IMR-90 (cell line): Measurements from ENCODE around the gene TLR3. TPM values are rescaled to one million over a fixed set of nuclear protein-coding genes. Genes with fewer than 3 reads are reported as not detected.

Source experiments
- ATAC-seq: fragments of 200-7000 bp; cut with Tn5 transposase; 2 replicates; pipeline ENCODE4 v1.9.1; 2020; ENCODE audit warnings: low read depth, mild to moderate bottlenecking, moderate library complexity
- BruUV-seq: library from RNA; stranded (reverse); fragments of 400-500 nt; replicated peaks from 2 replicates; lab custom pipeline; 2021; lab: Mats Ljungman, UMichigan
- CTCF ChIA-PET: fragments of 300-600 bp; formaldehyde crosslinking; extraction: SDS; loops from one replicate; lab custom pipeline; 2021; ENCODE audit warnings: antibody characterized with exemption; lab: Yijun Ruan, JAX
- POLR2A ChIA-PET: fragments of 300-600 bp; sonication (Branson Sonifier 250); formaldehyde crosslinking; loops from one replicate; lab custom pipeline; 2022; ENCODE audit warnings: antibody characterized with exemption; ENCODE audit not compliant: unreplicated experiment; lab: Charles Lee
- DNase-seq: peaks from one replicate; pipeline ENCODE4 v3.0.0; 2013
- H2AFZ ChIP-seq: replicated peaks from 2 replicates; pipeline ENCODE3; 2013; ENCODE audit warnings: low read length, mild to moderate bottlenecking; ENCODE audit not compliant: poor library complexity
- H2AK5ac ChIP-seq: 2 replicates; pipeline ENCODE4 v1.6.1; 2013; ENCODE audit warnings: low read depth, low read length, inconsistent platforms
- H2AK9ac ChIP-seq: replicated peaks from 2 replicates; pipeline ENCODE3; 2013; ENCODE audit warnings: mild to moderate bottlenecking, low read depth, low read length, moderate library complexity; ENCODE audit not compliant: poor library complexity
- H2BK120ac ChIP-seq: 2 replicates; pipeline ENCODE4 v1.6.1; 2013; ENCODE audit warnings: low read depth, low read length, inconsistent platforms
- H2BK15ac ChIP-seq: 3 replicates; pipeline ENCODE4 v1.6.1; 2013; ENCODE audit warnings: low read depth, low read length, inconsistent platforms
- H2BK20ac ChIP-seq: 2 replicates; pipeline ENCODE4 v1.6.1; 2013; ENCODE audit warnings: low read depth, mild to moderate bottlenecking, inconsistent platforms, low read length, moderate library complexity
- H2BK5ac ChIP-seq: 2 replicates; pipeline ENCODE4 v1.6.1; 2013; ENCODE audit warnings: mild to moderate bottlenecking, low read depth, low read length, inconsistent platforms; ENCODE audit not compliant: poor library complexity, severe bottlenecking
- H3K14ac ChIP-seq: replicated peaks from 2 replicates; pipeline ENCODE4 v1.6.1; 2013; ENCODE audit warnings: low read depth, low read length, inconsistent platforms
- H3K18ac ChIP-seq: 2 replicates; pipeline ENCODE4 v1.6.1; 2013; ENCODE audit warnings: low read depth, low read length, control low read depth
- H3K23ac ChIP-seq: 2 replicates; pipeline ENCODE4 v1.6.1; 2013; ENCODE audit warnings: low read depth, low read length, inconsistent platforms
- H3K27ac ChIP-seq: 2 replicates; pipeline ENCODE4 v1.5.1; 2013; ENCODE audit warnings: mild to moderate bottlenecking, control low read depth, low read length; ENCODE audit not compliant: insufficient read depth
- H3K27me3 ChIP-seq: 2 replicates; pipeline ENCODE4 v1.6.1; 2013; ENCODE audit warnings: low read length; ENCODE audit not compliant: control insufficient read depth, insufficient read depth
- H3K36me3 ChIP-seq: 2 replicates; pipeline ENCODE4 v1.6.1; 2013; ENCODE audit warnings: low read length, mixed read lengths; ENCODE audit not compliant: control insufficient read depth, insufficient read depth
- H3K4ac ChIP-seq: 2 replicates; pipeline ENCODE4 v1.6.1; 2013; ENCODE audit warnings: low read depth, low read length, inconsistent platforms
- H3K4me1 ChIP-seq: 2 replicates; pipeline ENCODE4 v1.6.1; 2013; ENCODE audit warnings: low read length, mixed read lengths; ENCODE audit not compliant: control insufficient read depth, insufficient read depth
- H3K4me2 ChIP-seq: 2 replicates; pipeline ENCODE4 v1.6.1; 2013; ENCODE audit warnings: low read depth, mild to moderate bottlenecking, control low read depth, low read length, moderate library complexity
- H3K4me3 ChIP-seq: 2 replicates; pipeline ENCODE4 v1.5.1; 2013; ENCODE audit warnings: low read depth, mild to moderate bottlenecking, control low read depth, low read length, moderate library complexity; ENCODE audit not compliant: insufficient read depth
- H3K56ac ChIP-seq: 2 replicates; pipeline ENCODE4 v1.6.1; 2013; ENCODE audit warnings: low read length, inconsistent platforms; ENCODE audit not compliant: insufficient read depth; ENCODE audit errors: extremely low read depth
- H3K79me1 ChIP-seq, 2 experiments: 2 replicates each; pipeline ENCODE4 v1.6.1; 2013; ENCODE audit warnings: low read length in 2 of 2, inconsistent platforms in 1 of 2, low read depth in 1 of 2
- H3K9ac ChIP-seq: 2 replicates; pipeline ENCODE4 v1.6.1; 2013; ENCODE audit warnings: low read depth, low read length, control low read depth
- H3K9me1 ChIP-seq: 2 replicates; pipeline ENCODE4 v1.6.1; 2013; ENCODE audit warnings: low read length, inconsistent platforms; ENCODE audit not compliant: insufficient read depth
- H3K9me3 ChIP-seq: 2 replicates; pipeline ENCODE4 v1.6.1; 2013; ENCODE audit warnings: low read length; ENCODE audit not compliant: control insufficient read depth, insufficient read depth
- H4K20me1 ChIP-seq: 2 replicates; pipeline ENCODE4 v1.6.1; 2013; ENCODE audit warnings: low read length, inconsistent platforms; ENCODE audit not compliant: insufficient read depth
- H4K5ac ChIP-seq: 2 replicates; pipeline ENCODE4 v1.6.1; 2013; ENCODE audit warnings: mild to moderate bottlenecking, low read depth, low read length, control low read depth
- H4K8ac ChIP-seq, 2 experiments: 2 replicates each; pipeline ENCODE4 v1.6.1; 2013; ENCODE audit warnings: low read depth in 2 of 2, low read length in 2 of 2, control low read depth in 1 of 2, inconsistent platforms in 1 of 2
- H4K91ac ChIP-seq: 2 replicates; pipeline ENCODE4 v1.6.1; 2013; ENCODE audit warnings: low read depth, low read length, inconsistent platforms; ENCODE audit not compliant: insufficient read depth
- BHLHE40 ChIP-seq: fragments of 150-350 bp; IDR thresholded peaks from 2 replicates; pipeline ENCODE4 v1.6.1; 2016; ENCODE audit warnings: mild to moderate bottlenecking, low read depth, low read length
- CEBPB ChIP-seq: IDR thresholded peaks from 2 replicates; pipeline ENCODE4 v1.6.1; 2012; ENCODE audit warnings: low read depth, low read length, improper control_type of control experiment
- CHD1 ChIP-seq: IDR thresholded peaks from 2 replicates; pipeline ENCODE4 v1.6.1; 2012; ENCODE audit warnings: low read depth, low read length, improper control_type of control experiment
- FOS ChIP-seq: fragments of 150-350 bp; IDR thresholded peaks from 2 replicates; pipeline ENCODE4 v1.6.1; 2016; ENCODE audit warnings: low read depth, low read length
- MAFK ChIP-seq: IDR thresholded peaks from 2 replicates; pipeline ENCODE4 v1.6.1; 2012; ENCODE audit warnings: low read depth, low read length, improper control_type of control experiment
- MAZ ChIP-seq: IDR thresholded peaks from 2 replicates; pipeline ENCODE4 v1.6.1; 2012; ENCODE audit warnings: low read depth, mild to moderate bottlenecking, low read length, improper control_type of control experiment, moderate library complexity, borderline replicate concordance
- MXI1 ChIP-seq: IDR thresholded peaks from 2 replicates; pipeline ENCODE4 v1.6.1; 2012; ENCODE audit warnings: low read depth, mild to moderate bottlenecking, low read length, moderate library complexity, borderline replicate concordance
- NFE2L2 ChIP-seq: fragments of 150-350 bp; IDR thresholded peaks from 2 replicates; pipeline ENCODE4 v1.6.1; 2016; ENCODE audit warnings: low read depth, mild to moderate bottlenecking, low read length
- POLR2A ChIP-seq: IDR thresholded peaks from 2 replicates; pipeline ENCODE4 v1.6.1; 2012; ENCODE audit warnings: mild to moderate bottlenecking, low read depth, low read length
- RAD21 ChIP-seq: IDR thresholded peaks from 2 replicates; pipeline ENCODE4 v1.6.1; 2012; ENCODE audit warnings: low read length, improper control_type of control experiment
- RCOR1 ChIP-seq: IDR thresholded peaks from 2 replicates; pipeline ENCODE4 v1.6.1; 2012; ENCODE audit warnings: mild to moderate bottlenecking, low read length, improper control_type of control experiment; ENCODE audit not compliant: insufficient replicate concordance
- RFX5 ChIP-seq: IDR thresholded peaks from 2 replicates; pipeline ENCODE4 v1.8.0; 2012; ENCODE audit warnings: low read depth, mild to moderate bottlenecking, low read length, moderate library complexity
- SMC3 ChIP-seq: fragments of 150-350 bp; IDR thresholded peaks from 2 replicates; pipeline ENCODE4 v1.6.1; 2016; ENCODE audit warnings: low read depth, mild to moderate bottlenecking, antibody characterized with exemption, low read length, moderate library complexity
- WGBS, 2 experiments: methylation state at CpG; one replicate each; pipeline versions ENCODE4 v1.1.5 to v1.1.7; 2013; ENCODE audit warnings: missing lambda C conversion rate in 2 of 2; ENCODE audit not compliant: insufficient read length in 1 of 2; ENCODE audit errors: extremely low coverage in 2 of 2; 5-methylcytosine and 5-hydroxymethylcytosine counted together
- dilution Hi-C: fragments of 300-500 bp; cut with HindIII; formaldehyde crosslinking; loops from one replicate; pipeline ENCODE4 v1.14.3; 2018; ENCODE audit warnings: low sequenced_read_pairs; ENCODE audit not compliant: unreplicated experiment
- in situ Hi-C: fragments of 300-500 bp; cut with MboI; formaldehyde crosslinking; loops from 3 replicates; pipeline ENCODE4 v1.14.3; 2019; ENCODE audit warnings: low sequenced_read_pairs, inconsistent platforms, mixed read lengths
- intact Hi-C: fragments of 100-400 bp; cut with micrococcal nuclease; formaldehyde crosslinking; loops from 2 replicates; pipeline ENCODE4 v1.10.0; 2022
- polyA plus RNA-seq, 3 experiments: library from polyadenylated mRNA; depleted of rRNA; stranded (reverse); fragments of >200 nt; gene quantifications; 2 replicates each; pipeline ENCODE4 v1.2.3, GENCODE V29; 2012; ENCODE audit warnings: low replicate concordance in 1 of 3
- total RNA-seq: library from RNA; depleted of rRNA; stranded (reverse); fragments of >200 nt; gene quantifications from 2 replicates; pipeline ENCODE4 v1.2.3, GENCODE V29; 2012
- TF ChIP-seq, protein P1 (sequence below): fragments of 150-350 bp; IDR thresholded peaks from 2 replicates; pipeline ENCODE4 v1.6.1; 2016; ENCODE audit warnings: low read depth, mild to moderate bottlenecking, low read length, moderate library complexity, borderline replicate concordance
- TF ChIP-seq, protein P2 (sequence below): fragments of 150-350 bp; IDR thresholded peaks from 2 replicates; pipeline ENCODE4 v1.6.1; 2017; ENCODE audit warnings: mild to moderate bottlenecking, antibody characterized with exemption, low read length, low read depth
- TF ChIP-seq, protein P3 (sequence below): conservative IDR thresholded peaks from 2 replicates; pipeline ENCODE4 v1.5.1; 2012; ENCODE audit warnings: mild to moderate bottlenecking, low read depth, low read length, improper control_type of control experiment

Gene TLR3
- total and polyA plus RNA-seq, 2 of the 4 experiments (the other 2 are of a cell fraction) = 0.12 to 0.36 TPM

DNA sequence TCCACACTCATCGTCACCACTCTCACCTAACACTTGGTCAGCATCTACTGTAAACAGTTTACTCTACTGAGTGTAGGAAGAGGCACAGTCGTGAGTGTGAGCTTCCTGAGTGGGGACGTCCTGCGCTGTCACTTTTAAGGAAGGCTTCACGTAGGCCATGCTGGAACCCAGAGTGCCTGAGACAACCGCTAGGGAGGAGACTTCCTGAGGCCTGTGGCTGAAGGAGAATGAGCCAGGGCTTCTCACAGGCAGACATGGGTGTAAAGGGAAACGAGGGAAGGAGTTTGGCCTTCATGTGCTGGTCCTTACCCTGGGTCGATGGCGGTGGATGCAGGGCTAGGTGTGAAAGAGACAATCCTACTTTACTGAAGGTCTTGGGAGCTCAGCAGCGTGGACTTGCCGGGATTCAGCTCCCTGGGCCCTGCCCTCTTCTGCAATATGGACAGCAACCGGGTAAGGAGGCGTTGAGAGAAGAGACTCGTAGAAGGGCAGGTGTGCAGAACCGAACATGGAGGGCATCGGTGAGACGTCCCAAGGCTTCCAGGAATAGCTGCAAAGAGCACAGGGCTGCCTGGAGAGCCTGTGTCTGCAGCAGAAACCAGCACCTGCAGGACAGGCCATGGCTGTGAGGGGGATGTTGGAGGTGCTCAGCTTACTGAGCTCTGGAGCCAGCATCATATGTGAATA, 48.7 kb upstream of the TLR3 start:
- no peak overlapping the region for H3K4me3 ChIP-seq
- H3K27ac ChIP-seq = no peak overlapping the region
- H3K4me1 ChIP-seq = no peaks in the 10 kb centered on the region
- DNase-seq (no peak), ATAC-seq (no peak)
- H2AK9ac ChIP-seq = no peak overlapping the region
- no peaks in the 10 kb centered on the region for H3K9me3 ChIP-seq
- in situ Hi-C loops = no loop called here
- H3K23ac ChIP-seq = no peak overlapping the region
- no peak overlapping the region for H3K14ac ChIP-seq
- H3K79me1 ChIP-seq = no peaks in the 10 kb centered on the region
- no peak overlapping the region for H4K8ac ChIP-seq
- H2BK15ac ChIP-seq = no peak overlapping the region
- ChIA-PET CTCF (interaction anchor here (3.7 kb wide), 1 partner anchor 379 kb away, joined by 57 read pairs; no protein-coding TSS in a partner anchor), POLR2A (no interaction called here)
- dilution Hi-C loops = no loop called here
- no peak overlapping the region for H2AK5ac ChIP-seq
- WGBS, 2 experiments = 80% methylated on average over 5 of the region's 17 CpGs; no CpG with 5 or more reads in 1 of the 2 experiments
- no peak overlapping the region for H3K18ac ChIP-seq
- no peak overlapping the region for H3K4me2 ChIP-seq
- no TSS peak for BruUV-seq
- no peaks in the 10 kb centered on the region for H3K9me1 ChIP-seq
- no peak overlapping the region for H2BK5ac ChIP-seq
- no peaks in the 10 kb centered on the region for H4K20me1 ChIP-seq
- H4K91ac ChIP-seq = no peak overlapping the region
- no peak for TF ChIP-seq RAD21
- TF ChIP-seq, protein P1, sequence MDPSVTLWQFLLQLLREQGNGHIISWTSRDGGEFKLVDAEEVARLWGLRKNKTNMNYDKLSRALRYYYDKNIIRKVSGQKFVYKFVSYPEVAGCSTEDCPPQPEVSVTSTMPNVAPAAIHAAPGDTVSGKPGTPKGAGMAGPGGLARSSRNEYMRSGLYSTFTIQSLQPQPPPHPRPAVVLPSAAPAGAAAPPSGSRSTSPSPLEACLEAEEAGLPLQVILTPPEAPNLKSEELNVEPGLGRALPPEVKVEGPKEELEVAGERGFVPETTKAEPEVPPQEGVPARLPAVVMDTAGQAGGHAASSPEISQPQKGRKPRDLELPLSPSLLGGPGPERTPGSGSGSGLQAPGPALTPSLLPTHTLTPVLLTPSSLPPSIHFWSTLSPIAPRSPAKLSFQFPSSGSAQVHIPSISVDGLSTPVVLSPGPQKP = no peak
- TF ChIP-seq MAZ = no peak
- TF ChIP-seq MAFK = no peak
- TF ChIP-seq, protein P2, sequence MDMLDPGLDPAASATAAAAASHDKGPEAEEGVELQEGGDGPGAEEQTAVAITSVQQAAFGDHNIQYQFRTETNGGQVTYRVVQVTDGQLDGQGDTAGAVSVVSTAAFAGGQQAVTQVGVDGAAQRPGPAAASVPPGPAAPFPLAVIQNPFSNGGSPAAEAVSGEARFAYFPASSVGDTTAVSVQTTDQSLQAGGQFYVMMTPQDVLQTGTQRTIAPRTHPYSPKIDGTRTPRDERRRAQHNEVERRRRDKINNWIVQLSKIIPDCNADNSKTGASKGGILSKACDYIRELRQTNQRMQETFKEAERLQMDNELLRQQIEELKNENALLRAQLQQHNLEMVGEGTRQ = no peak
- no peak for TF ChIP-seq POLR2A
- TF ChIP-seq FOS = no peak
- TF ChIP-seq NFE2L2 = no peak
- TF ChIP-seq CHD1 = no peak
- no peak for TF ChIP-seq RFX5
- TF ChIP-seq, protein P3, sequence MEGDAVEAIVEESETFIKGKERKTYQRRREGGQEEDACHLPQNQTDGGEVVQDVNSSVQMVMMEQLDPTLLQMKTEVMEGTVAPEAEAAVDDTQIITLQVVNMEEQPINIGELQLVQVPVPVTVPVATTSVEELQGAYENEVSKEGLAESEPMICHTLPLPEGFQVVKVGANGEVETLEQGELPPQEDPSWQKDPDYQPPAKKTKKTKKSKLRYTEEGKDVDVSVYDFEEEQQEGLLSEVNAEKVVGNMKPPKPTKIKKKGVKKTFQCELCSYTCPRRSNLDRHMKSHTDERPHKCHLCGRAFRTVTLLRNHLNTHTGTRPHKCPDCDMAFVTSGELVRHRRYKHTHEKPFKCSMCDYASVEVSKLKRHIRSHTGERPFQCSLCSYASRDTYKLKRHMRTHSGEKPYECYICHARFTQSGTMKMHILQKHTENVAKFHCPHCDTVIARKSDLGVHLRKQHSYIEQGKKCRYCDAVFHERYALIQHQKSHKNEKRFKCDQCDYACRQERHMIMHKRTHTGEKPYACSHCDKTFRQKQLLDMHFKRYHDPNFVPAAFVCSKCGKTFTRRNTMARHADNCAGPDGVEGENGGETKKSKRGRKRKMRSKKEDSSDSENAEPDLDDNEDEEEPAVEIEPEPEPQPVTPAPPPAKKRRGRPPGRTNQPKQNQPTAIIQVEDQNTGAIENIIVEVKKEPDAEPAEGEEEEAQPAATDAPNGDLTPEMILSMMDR = no peak
- TF ChIP-seq CEBPB = no peak
- no peak for TF ChIP-seq SMC3
- no peak for TF ChIP-seq RCOR1
- no peak for TF ChIP-seq BHLHE40
- TF ChIP-seq MXI1 = no peak
- H3K4ac ChIP-seq = no peak overlapping the region
- no peak overlapping the region for H3K9ac ChIP-seq
- no peak overlapping the region for H2AFZ ChIP-seq
- H2BK20ac ChIP-seq = no peak overlapping the region
- intact Hi-C loops = loop anchor here (5.0 kb wide), 2 partner anchors 363 to 548 kb away; partner anchors contain the start of gene CCDC110
- H3K36me3 ChIP-seq = no peaks in the 10 kb centered on the region
- no peak overlapping the region for H3K56ac ChIP-seq
- no peak overlapping the region for H2BK120ac ChIP-seq
- peaks cover 22% of the 10 kb centered on the region for H3K27me3 ChIP-seq
- H4K5ac ChIP-seq = no peak overlapping the region
